Mesothelial cell of epicardium (in vitro differentiated cells): ENCODE results near the gene POLE. TPM values are rescaled to one million over a fixed set of nuclear protein-coding genes. Genes with fewer than 3 reads are reported as not detected.

Source experiments
- DNase-seq, 2 experiments: peaks; one replicate each; pipeline ENCODE4 v3.0.0; 2021; ENCODE audit warnings: low spot score in 2 of 2; ENCODE audit not compliant: unreplicated experiment in 2 of 2
- H3K27ac Mint-ChIP-seq: 2 replicates; pipeline ENCODE4 v1.8.0; 2021; ENCODE audit warnings: mixed read lengths
- H3K27me3 Mint-ChIP-seq: 2 replicates; pipeline ENCODE4 v1.8.0; 2021; ENCODE audit warnings: low read depth, mixed read lengths
- H3K36me3 Mint-ChIP-seq: 2 replicates; pipeline ENCODE4 v1.8.0; 2021; ENCODE audit warnings: mixed read lengths
- H3K4me1 Mint-ChIP-seq: 2 replicates; pipeline ENCODE4 v1.8.0; 2021; ENCODE audit warnings: mixed read lengths
- H3K4me3 Mint-ChIP-seq: 2 replicates; pipeline ENCODE4 v1.8.0; 2021; ENCODE audit warnings: mild to moderate bottlenecking, moderate library complexity, mixed read lengths
- H3K9me3 Mint-ChIP-seq: 2 replicates; pipeline ENCODE4 v1.8.0; 2021; ENCODE audit warnings: mixed read lengths
- CTCF ChIP-seq: fragments of 200-600 bp; sonication (generic); IDR thresholded peaks from one replicate; pipeline ENCODE4 v1.5.0; 2021; ENCODE audit warnings: antibody characterized with exemption; ENCODE audit not compliant: unreplicated experiment
- total RNA-seq: library from RNA; stranded (reverse); gene quantifications from 3 replicates; pipeline ENCODE4 v1.2.1, GENCODE V29; 2021

The POLE gene
- total RNA-seq, 1 donor from 2014 or later, result 124 TPM

- Mint-ChIP-seq H3K27me3 (no peaks in the 10 kb centered on the region), H3K4me3 (no peak overlapping the region), H3K27ac (peak overlapping the region; percentile 30), H3K9me3 (no peaks in the 10 kb centered on the region), H3K4me1 (no peaks in the 10 kb centered on the region), H3K36me3 (peaks cover 27% of the 10 kb centered on the region)
- no peak for TF ChIP-seq CTCF
- no peak for DNase-seq
Measured at GRCh38 chr12:132719954-132720324, 32.8 kb upstream of the POLE start.

- Mint-ChIP-seq H3K4me1 (no peaks in the 10 kb centered on the region), H3K4me3 (no peak overlapping the region), H3K36me3 (peaks cover 28% of the 10 kb centered on the region), H3K27ac (peak overlapping the region; percentile 50), H3K9me3 (no peaks in the 10 kb centered on the region), H3K27me3 (no peaks in the 10 kb centered on the region)
- no peak for TF ChIP-seq CTCF
- no peak for DNase-seq
Measured at GRCh38 chr12:132719141-132719953, 32.2 kb upstream of the POLE start.

DNA sequence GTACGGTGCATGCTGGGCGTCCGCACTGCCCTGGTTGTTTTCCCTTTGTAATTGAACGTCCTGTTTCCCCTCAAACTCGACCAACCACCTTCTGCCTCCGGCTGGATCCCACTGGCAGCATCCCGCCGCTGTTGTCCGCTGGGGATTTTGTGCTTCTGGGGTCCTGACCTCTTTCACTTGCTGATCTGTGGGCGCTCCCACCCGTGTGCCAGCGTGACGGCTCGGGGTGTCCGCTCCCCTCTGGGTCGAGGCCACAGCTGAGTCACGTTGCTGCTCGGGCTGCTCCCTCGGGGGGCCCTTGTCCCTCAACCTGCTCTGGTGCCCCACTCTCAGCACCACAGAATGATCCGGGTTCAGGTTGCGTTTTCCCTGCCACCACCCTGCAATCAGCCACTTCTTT lies 31.5 kb upstream of the POLE start:
- no peak overlapping the region for H3K27ac Mint-ChIP-seq
- DNase-seq, result no peak
- no peaks in the 10 kb centered on the region for H3K27me3 Mint-ChIP-seq
- no peak overlapping the region for H3K4me3 Mint-ChIP-seq
- peaks cover 25% of the 10 kb centered on the region for H3K36me3 Mint-ChIP-seq
- H3K4me1 Mint-ChIP-seq, result no peaks in the 10 kb centered on the region
- TF ChIP-seq CTCF, result no peak
- no peaks in the 10 kb centered on the region for H3K9me3 Mint-ChIP-seq

GRCh38 chr12:132717531-132718387 lies 30.6 kb upstream of the POLE start:
- TF ChIP-seq CTCF, result no peak
- Mint-ChIP-seq H3K4me1 (no peaks in the 10 kb centered on the region), H3K36me3 (peaks cover 18% of the 10 kb centered on the region), H3K4me3 (no peak overlapping the region), H3K9me3 (no peaks in the 10 kb centered on the region), H3K27me3 (no peaks in the 10 kb centered on the region), H3K27ac (no peak overlapping the region)
- DNase-seq, result no peak

GRCh38 chr12:132717011-132717410 lies 29.9 kb upstream of the POLE start:
- Mint-ChIP-seq H3K9me3 (no peaks in the 10 kb centered on the region), H3K27me3 (no peaks in the 10 kb centered on the region)

More at GRCh38 chr12:132717011-132717410, 29.9 kb upstream of the POLE start:
- Mint-ChIP-seq H3K4me1 (no peaks in the 10 kb centered on the region), H3K36me3 (peaks cover 18% of the 10 kb centered on the region), H3K4me3 (no peak overlapping the region), H3K27ac (no peak overlapping the region)
- DNase-seq, result no peak
- TF ChIP-seq CTCF, result no peak
